B cell (primary cell): Measurements from ENCODE around the gene DKKL1. TPM values are rescaled to one million over a fixed set of nuclear protein-coding genes. Genes with fewer than 3 reads are reported as not detected.

Experiments used
- ATAC-seq: fragments of 200-7000 bp; cut with Tn5 transposase; one replicate; pipeline ENCODE4 v1.10.0; 2021; ENCODE audit warnings: low read depth, mild to moderate bottlenecking, moderate number of reproducible peaks, moderate library complexity
- CTCF ChIA-PET: fragments of 350-600 bp; sonication (Branson Sonifier 250); formaldehyde crosslinking; loops from one replicate; lab custom pipeline; 2021; ENCODE audit warnings: antibody characterized with exemption, inconsistent platforms; lab: Charles Lee
- POLR2A ChIA-PET: fragments of 350-600 bp; sonication (Branson Sonifier 250); formaldehyde crosslinking; loops from one replicate; lab custom pipeline; 2021; ENCODE audit warnings: antibody characterized with exemption; lab: Charles Lee
- DNase-seq: peaks from one replicate; pipeline ENCODE4 v3.0.0; 2013
- H2AFZ ChIP-seq: 2 replicates; pipeline ENCODE4 v1.6.1; 2012; ENCODE audit warnings: mild to moderate bottlenecking, low read depth, low read length; ENCODE audit not compliant: insufficient read depth, poor library complexity, severe bottlenecking
- H3K27ac ChIP-seq, 2 donors: 1 replicate in 1 of 2; 2 replicates in 1 of 2; pipeline ENCODE4 v1.5.1; 2012 to 2013; ENCODE audit warnings: low read length in 2 of 2, mild to moderate bottlenecking in 2 of 2, moderate library complexity in 1 of 2
- H3K27me3 ChIP-seq, 4 experiments: fragments of 200-600 bp in 1 of 4; sonication (generic) in 1 of 4; replicated peaks in 1 of 4; 1 replicate in 2 of 4; 2 replicates in 2 of 4; pipeline versions ENCODE4 v1.6.1 to v1.7.0; 2013 to 2016; ENCODE audit warnings: low read length in 3 of 4, mild to moderate bottlenecking in 2 of 4, mixed read lengths in 1 of 4, moderate library complexity in 1 of 4; ENCODE audit not compliant: insufficient read depth in 4 of 4, control insufficient read depth in 3 of 4; ENCODE audit errors: control extremely low read depth in 1 of 4
- H3K36me3 ChIP-seq, 2 experiments: replicated peaks in 1 of 2; 1 replicate in 1 of 2; 2 replicates in 1 of 2; pipeline versions ENCODE4 v1.6.1 to v1.7.1; 2013; ENCODE audit warnings: low read length in 1 of 2; ENCODE audit not compliant: insufficient read depth in 2 of 2, control insufficient read depth in 1 of 2; ENCODE audit errors: control extremely low read depth in 1 of 2, extremely low read depth in 1 of 2
- H3K4me1 ChIP-seq, 2 donors: fragments of 200-600 bp in 1 of 2; sonication (generic) in 1 of 2; 1 replicate in 1 of 2; 2 replicates in 1 of 2; pipeline versions ENCODE4 v1.5.1 to v1.6.1; 2013 to 2017; ENCODE audit warnings: low read length in 2 of 2; ENCODE audit not compliant: control insufficient read depth in 2 of 2, insufficient read depth in 2 of 2
- H3K4me2 ChIP-seq: replicated peaks from 2 replicates; pipeline ENCODE3; 2012; ENCODE audit warnings: mild to moderate bottlenecking, low read depth, low read length; ENCODE audit not compliant: poor library complexity, severe bottlenecking
- H3K4me3 ChIP-seq, 5 experiments: fragments of 200-600 bp in 1 of 5; sonication (generic) in 1 of 5; 1 replicate in 3 of 5; 2 replicates in 2 of 5; pipeline versions ENCODE4 v1.5.1 to v1.7.0; 2011 to 2016; ENCODE audit warnings: low read length in 4 of 5, mild to moderate bottlenecking in 4 of 5, low read depth in 2 of 5, control low read depth in 1 of 5, moderate library complexity in 1 of 5; ENCODE audit not compliant: insufficient read depth in 1 of 5; ENCODE audit errors: control extremely low read depth in 1 of 5, extremely low read depth in 1 of 5
- H3K79me2 ChIP-seq: fragments of 200-600 bp; sonication (generic); one replicate; pipeline ENCODE4 v1.6.0; 2016; ENCODE audit warnings: low read length; ENCODE audit not compliant: control insufficient read depth, insufficient read depth
- H3K9ac ChIP-seq: fragments of 200-600 bp; sonication (generic); 2 replicates; pipeline ENCODE4 v1.6.1; 2017; ENCODE audit warnings: mild to moderate bottlenecking, low read length, moderate library complexity
- H3K9me3 ChIP-seq, 3 donors: one replicate each; pipeline versions ENCODE4 v1.6.1 to v1.7.1; 2013; ENCODE audit warnings: low read length in 2 of 3; ENCODE audit not compliant: control insufficient read depth in 2 of 3, insufficient read depth in 1 of 3; ENCODE audit errors: control extremely low read depth in 1 of 3
- H4K20me1 ChIP-seq: 2 replicates; pipeline ENCODE4 v1.6.0; 2012; ENCODE audit warnings: mild to moderate bottlenecking, low read length; ENCODE audit not compliant: insufficient read depth, control insufficient read depth, poor library complexity, severe bottlenecking
- H3K27ac Mint-ChIP-seq: one replicate; pipeline ENCODE4 v1.8.0; 2021; ENCODE audit warnings: mixed read lengths
- H3K27me3 Mint-ChIP-seq: one replicate; pipeline ENCODE4 v1.8.0; 2021; ENCODE audit warnings: mixed read lengths
- H3K4me1 Mint-ChIP-seq: one replicate; pipeline ENCODE4 v1.8.0; 2021; ENCODE audit warnings: mixed read lengths
- H3K4me3 Mint-ChIP-seq: one replicate; pipeline ENCODE4 v1.8.0; 2021; ENCODE audit warnings: mixed read lengths
- H3K9me3 Mint-ChIP-seq: one replicate; pipeline ENCODE4 v1.8.0; 2022; ENCODE audit warnings: mixed read lengths; ENCODE audit not compliant: insufficient read depth
- EZH2 ChIP-seq: IDR thresholded peaks from 2 replicates; pipeline ENCODE4 v1.6.1; 2012; ENCODE audit warnings: borderline replicate concordance, low read depth, mild to moderate bottlenecking, moderate library complexity, low read length; ENCODE audit not compliant: insufficient read depth, poor library complexity, severe bottlenecking
- WGBS: methylation state at CpG from one replicate; pipeline ENCODE4 v1.1.5; 2013; ENCODE audit warnings: missing lambda C conversion rate; ENCODE audit not compliant: insufficient coverage; 5-methylcytosine and 5-hydroxymethylcytosine counted together
- intact Hi-C: fragments of 100-400 bp; cut with micrococcal nuclease; formaldehyde crosslinking; loops from one replicate; pipeline ENCODE4 v1.10.0; 2022
- polyA plus RNA-seq: library from polyadenylated mRNA; depleted of rRNA; stranded (reverse); fragments of >200 nt; gene quantifications from 2 replicates; pipeline ENCODE4 v1.2.3, GENCODE V29; 2012
- total RNA-seq, 2 donors: library from RNA; stranded (reverse); fragments of 120-200 nt in 1 of 2; gene quantifications; 1 replicate in 1 of 2; 2 replicates in 1 of 2; pipeline versions ENCODE4 v1.2.3 to v1.2.4, GENCODE V29; 2013 to 2022
- TF ChIP-seq, protein P1 (sequence below): fragments of 200-600 bp; IDR thresholded peaks from one replicate; pipeline ENCODE4 v1.8.0; 2022; ENCODE audit warnings: antibody characterized with exemption, mild to moderate bottlenecking

Gene DKKL1
- total and polyA plus RNA-seq, 2 donors (not counting 1 experiment from before 2014, with no cell fraction given), result 1.2 to 1.6 TPM

DNA sequence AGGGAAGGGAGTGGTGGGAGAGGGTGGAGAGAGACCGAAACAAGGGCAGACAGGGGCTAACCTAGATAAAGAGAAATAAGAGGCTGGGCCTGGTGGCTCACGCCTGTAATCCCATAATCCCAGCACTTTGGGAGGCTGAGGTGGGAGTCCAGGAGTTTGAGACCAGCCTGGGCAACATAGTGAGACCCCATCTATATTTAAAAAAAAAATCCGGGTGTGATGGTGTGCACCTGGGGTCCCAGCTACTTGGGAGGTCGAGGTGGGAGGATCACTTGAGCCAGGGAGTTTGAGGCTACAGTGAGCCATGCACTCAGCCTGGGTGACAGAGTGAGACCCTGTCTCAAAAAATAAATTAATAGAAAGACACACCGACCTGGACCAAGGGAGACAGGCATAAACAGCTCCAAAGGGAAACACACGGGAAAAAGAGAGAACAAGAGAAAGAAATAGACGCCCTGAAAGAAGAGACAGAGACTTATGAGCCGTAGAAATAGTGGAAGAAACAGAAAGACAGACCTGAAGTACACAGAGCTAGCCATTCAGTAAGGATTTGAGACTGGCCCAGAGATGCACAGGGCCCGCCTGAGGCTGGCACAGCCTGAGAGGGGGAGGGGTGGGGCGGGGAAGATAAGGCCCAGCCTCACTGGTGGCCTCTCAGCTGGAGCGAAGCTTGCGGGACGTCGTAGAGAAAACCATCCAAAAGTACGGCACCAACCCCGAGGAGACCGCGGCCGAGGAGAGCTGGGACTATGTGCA lies 26.2 kb upstream of the DKKL1 start:
- peaks cover 0 to 28% (median 15%) of the 10 kb centered on the region in 3 donors for H3K9me3 ChIP-seq
- Mint-ChIP-seq H3K4me1 (peaks cover 77% of the 10 kb centered on the region), H3K27me3 (no peaks in the 10 kb centered on the region), H3K27ac (peak overlapping the region; percentile 99), H3K4me3 (peak overlapping the region; percentile 100), H3K9me3 (no peaks in the 10 kb centered on the region)
- no peak overlapping the region for H2AFZ ChIP-seq
- CTCF ChIA-PET, result interaction anchor here (0.6 to 2.6 kb wide), 6 partner anchors 31 to 133 kb away, joined by 3 to 8 read pairs (median 5); no protein-coding TSS in a partner anchor
- H4K20me1 ChIP-seq, result peaks cover 47% of the 10 kb centered on the region
- H3K27ac ChIP-seq, result peak overlapping the region; percentile 93 to 98
- H3K4me2 ChIP-seq, result peak overlapping the region; percentile 100
- DNase-seq (no peak), ATAC-seq (no peak)
- peak overlapping the region; percentile 89 for H3K9ac ChIP-seq
- no peaks in the 10 kb centered on the region for H3K27me3 ChIP-seq
- WGBS, result 97% methylated on average over 12 of the region's 19 CpGs
- peaks cover 62% of the 10 kb centered on the region for H3K79me2 ChIP-seq
- H3K4me3 ChIP-seq, result peak overlapping the region; percentile 83 to 98 (median 97)
- intact Hi-C loops, result no loop called here
- peaks cover 72 to 88% of the 10 kb centered on the region in 2 donors for H3K4me1 ChIP-seq
- POLR2A ChIA-PET, result interaction anchor here (0.7 to 5.6 kb wide), 16 partner anchors 8 to 339 kb away, joined by 3 to 72 read pairs (median 4); partner anchors contain the start of genes KASH5 and PIH1D1
- peaks cover 0 to 57% of the 10 kb centered on the region in 2 experiments for H3K36me3 ChIP-seq
- TF ChIP-seq, protein P1, sequence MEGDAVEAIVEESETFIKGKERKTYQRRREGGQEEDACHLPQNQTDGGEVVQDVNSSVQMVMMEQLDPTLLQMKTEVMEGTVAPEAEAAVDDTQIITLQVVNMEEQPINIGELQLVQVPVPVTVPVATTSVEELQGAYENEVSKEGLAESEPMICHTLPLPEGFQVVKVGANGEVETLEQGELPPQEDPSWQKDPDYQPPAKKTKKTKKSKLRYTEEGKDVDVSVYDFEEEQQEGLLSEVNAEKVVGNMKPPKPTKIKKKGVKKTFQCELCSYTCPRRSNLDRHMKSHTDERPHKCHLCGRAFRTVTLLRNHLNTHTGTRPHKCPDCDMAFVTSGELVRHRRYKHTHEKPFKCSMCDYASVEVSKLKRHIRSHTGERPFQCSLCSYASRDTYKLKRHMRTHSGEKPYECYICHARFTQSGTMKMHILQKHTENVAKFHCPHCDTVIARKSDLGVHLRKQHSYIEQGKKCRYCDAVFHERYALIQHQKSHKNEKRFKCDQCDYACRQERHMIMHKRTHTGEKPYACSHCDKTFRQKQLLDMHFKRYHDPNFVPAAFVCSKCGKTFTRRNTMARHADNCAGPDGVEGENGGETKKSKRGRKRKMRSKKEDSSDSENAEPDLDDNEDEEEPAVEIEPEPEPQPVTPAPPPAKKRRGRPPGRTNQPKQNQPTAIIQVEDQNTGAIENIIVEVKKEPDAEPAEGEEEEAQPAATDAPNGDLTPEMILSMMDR, result no peak
- no peak for TF ChIP-seq EZH2
